Activated naive CD4-positive, alpha-beta T cell treated with anti-CD3 and anti-CD28 coated beads for 36 hours (primary cell): ENCODE data around the gene CT45A7. TPM values are rescaled to one million over a fixed set of nuclear protein-coding genes. Genes with fewer than 3 reads are reported as not detected.
"Not testable (repeated sequence)": the region's sequence is repeated elsewhere in the genome, so short reads cannot be mapped to it uniquely, and the experiment has no call there.

Experiments
- CTCF ChIA-PET: fragments of 350-600 bp; sonication (Branson Sonifier 250); formaldehyde crosslinking; loops from one replicate; lab custom pipeline; 2021; ENCODE audit warnings: antibody characterized with exemption; lab: Charles Lee
- DNase-seq: peaks from one replicate; pipeline ENCODE4 v3.0.0-alpha.2; 2020
- H3K27ac Mint-ChIP-seq: one replicate; pipeline ENCODE4 v1.8.0; 2021; ENCODE audit warnings: mild to moderate bottlenecking, mixed read lengths
- H3K27me3 Mint-ChIP-seq: one replicate; pipeline ENCODE4 v1.8.0; 2021; ENCODE audit warnings: low read depth, mixed read lengths
- H3K36me3 Mint-ChIP-seq: one replicate; pipeline ENCODE4 v1.8.0; 2021; ENCODE audit warnings: low read depth, mixed read lengths
- H3K4me1 Mint-ChIP-seq: one replicate; pipeline ENCODE4 v1.8.0; 2021; ENCODE audit warnings: low read depth, mixed read lengths
- H3K4me3 Mint-ChIP-seq: one replicate; pipeline ENCODE4 v1.8.0; 2021; ENCODE audit warnings: mild to moderate bottlenecking, moderate library complexity, mixed read lengths
- H3K9me3 Mint-ChIP-seq: one replicate; pipeline ENCODE4 v1.8.0; 2021; ENCODE audit warnings: mixed read lengths
- intact Hi-C: fragments of 100-400 bp; cut with micrococcal nuclease; formaldehyde crosslinking; loops from one replicate; pipeline ENCODE4 v1.15.1; 2023
- total RNA-seq, 2 experiments: library from RNA; stranded (reverse); gene quantifications; one replicate each; pipeline ENCODE4 v1.2.3, GENCODE V29; 2021

CT45A7 gene, protein sequence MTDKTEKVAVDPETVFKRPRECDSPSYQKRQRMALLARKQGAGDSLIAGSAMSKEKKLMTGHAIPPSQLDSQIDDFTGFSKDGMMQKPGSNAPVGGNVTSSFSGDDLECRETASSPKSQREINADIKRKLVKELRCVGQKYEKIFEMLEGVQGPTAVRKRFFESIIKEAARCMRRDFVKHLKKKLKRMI
- not detected for total RNA-seq

DNA sequence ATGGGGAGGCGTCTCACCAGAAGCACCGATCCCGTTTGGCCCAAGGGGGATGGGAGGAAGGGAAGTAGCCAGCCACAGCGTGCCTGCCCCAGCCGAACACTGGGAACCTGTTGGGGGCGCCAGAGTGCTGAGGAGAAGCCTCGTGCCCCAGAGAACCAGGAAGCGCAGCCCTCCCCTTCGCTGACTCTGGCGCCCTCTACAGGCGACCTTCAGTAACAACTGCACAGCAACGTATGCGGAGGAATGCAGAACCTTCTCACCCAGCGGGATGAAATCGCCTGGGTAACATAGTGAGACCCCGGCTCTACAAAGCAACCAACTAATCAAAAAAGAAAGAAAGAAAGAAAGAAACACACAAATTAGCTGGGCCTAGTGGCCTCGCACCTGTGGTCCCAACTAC lies at the start of gene CT45A7:
Gene CT45A7 (minus strand): TSS at position 101 of the 400 bp plus-strand sequence. CDS start 3,747 bp downstream, outside the sequence.
- H3K27ac Mint-ChIP-seq, H3K4me1 Mint-ChIP-seq, intact Hi-C loops, DNase-seq, H3K9me3 Mint-ChIP-seq, CTCF ChIA-PET, H3K4me3 Mint-ChIP-seq, H3K36me3 Mint-ChIP-seq, H3K27me3 Mint-ChIP-seq: not testable (repeated sequence)

- CTCF ChIA-PET, H3K9me3 Mint-ChIP-seq, H3K4me1 Mint-ChIP-seq, H3K4me3 Mint-ChIP-seq, DNase-seq, H3K27me3 Mint-ChIP-seq, H3K27ac Mint-ChIP-seq, intact Hi-C loops, H3K36me3 Mint-ChIP-seq: not testable (repeated sequence)
Measured at GRCh38 chrX:135882741-135883140, 45.7 kb upstream of the CT45A7 start.

GRCh38 chrX:135871712-135872111 lies 34.6 kb upstream of the CT45A7 start, which contains the start of gene CT45A9:
Gene CT45A9 (minus strand): TSS chrX:135871812. CDS start chrX:135868061, 3,751 bp downstream.
- CTCF ChIA-PET, H3K36me3 Mint-ChIP-seq, H3K9me3 Mint-ChIP-seq, intact Hi-C loops, H3K27me3 Mint-ChIP-seq, H3K4me3 Mint-ChIP-seq, H3K4me1 Mint-ChIP-seq, DNase-seq, H3K27ac Mint-ChIP-seq: not testable (repeated sequence)

GRCh38 chrX:135854438-135854837 lies 17.4 kb upstream of the CT45A7 start, which contains the start of gene CT45A8:
Gene CT45A8 (minus strand): TSS chrX:135854538. CDS start chrX:135850783, 3,755 bp downstream.
- not testable (repeated sequence) for H3K4me3 Mint-ChIP-seq

DNA sequence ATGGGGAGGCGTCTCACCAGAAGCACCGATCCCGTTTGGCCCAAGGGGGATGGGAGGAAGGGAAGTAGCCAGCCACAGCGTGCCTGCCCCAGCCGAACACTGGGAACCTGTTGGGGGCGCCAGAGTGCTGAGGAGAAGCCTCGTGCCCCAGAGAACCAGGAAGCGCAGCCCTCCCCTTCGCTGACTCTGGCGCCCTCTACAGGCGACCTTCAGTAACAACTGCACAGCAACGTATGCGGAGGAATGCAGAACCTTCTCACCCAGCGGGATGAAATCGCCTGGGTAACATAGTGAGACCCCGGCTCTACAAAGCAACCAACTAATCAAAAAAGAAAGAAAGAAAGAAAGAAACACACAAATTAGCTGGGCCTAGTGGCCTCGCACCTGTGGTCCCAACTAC lies 17.2 kb downstream of the CT45A7 start, which contains the start of gene CT45A2:
Gene CT45A2 (minus strand): TSS at position 101 of the 400 bp plus-strand sequence. CDS start 3,747 bp downstream, outside the sequence.
- DNase-seq, H3K9me3 Mint-ChIP-seq, H3K27ac Mint-ChIP-seq, intact Hi-C loops, H3K4me3 Mint-ChIP-seq, H3K27me3 Mint-ChIP-seq, H3K36me3 Mint-ChIP-seq, H3K4me1 Mint-ChIP-seq, CTCF ChIA-PET: not testable (repeated sequence)

More at GRCh38 chrX:135854438-135854837, 17.4 kb upstream of the CT45A7 start, which contains the start of gene CT45A8:
- intact Hi-C loops, DNase-seq, H3K36me3 Mint-ChIP-seq, CTCF ChIA-PET, H3K4me1 Mint-ChIP-seq, H3K27ac Mint-ChIP-seq, H3K27me3 Mint-ChIP-seq, H3K9me3 Mint-ChIP-seq: not testable (repeated sequence)

DNA sequence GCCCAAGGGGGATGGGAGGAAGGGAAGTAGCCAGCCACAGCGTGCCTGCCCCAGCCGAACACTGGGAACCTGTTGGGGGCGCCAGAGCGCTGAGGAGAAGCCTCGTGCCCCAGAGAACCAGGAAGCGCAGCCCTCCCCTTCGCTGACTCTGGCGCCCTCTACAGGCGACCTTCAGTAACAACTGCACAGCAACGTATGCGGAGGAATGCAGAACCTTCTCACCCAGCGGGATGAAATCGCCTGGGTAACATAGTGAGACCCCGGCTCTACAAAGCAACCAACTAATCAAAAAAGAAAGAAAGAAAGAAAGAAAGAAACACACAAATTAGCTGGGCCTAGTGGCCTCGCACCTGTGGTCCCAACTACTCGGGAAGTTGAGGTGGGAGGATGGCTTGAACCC lies 34.4 kb downstream of the CT45A7 start, which contains the start of gene CT45A6:
Gene CT45A6 (minus strand): TSS at position 101 of the 400 bp plus-strand sequence. CDS start 3,794 bp downstream, outside the sequence.
- H3K4me1 Mint-ChIP-seq, DNase-seq, CTCF ChIA-PET: not testable (repeated sequence)

GRCh38 chrX:135785403-135785802 lies 51.7 kb downstream of the CT45A7 start, which contains the start of gene CT45A5:
Gene CT45A5 (minus strand): TSS chrX:135785503. CDS start chrX:135781729, 3,774 bp downstream.
- intact Hi-C loops, H3K36me3 Mint-ChIP-seq, CTCF ChIA-PET, H3K27me3 Mint-ChIP-seq, DNase-seq, H3K9me3 Mint-ChIP-seq, H3K27ac Mint-ChIP-seq, H3K4me1 Mint-ChIP-seq, H3K4me3 Mint-ChIP-seq: not testable (repeated sequence)

More for the DNA sequence above, 34.4 kb downstream of the CT45A7 start, which contains the start of gene CT45A6:
- H3K4me3 Mint-ChIP-seq, H3K27ac Mint-ChIP-seq, H3K27me3 Mint-ChIP-seq, H3K36me3 Mint-ChIP-seq, H3K9me3 Mint-ChIP-seq, intact Hi-C loops: not testable (repeated sequence)

Other genes with a start within 250 kb of the CT45A7 start
- not detected for gene CT45A1, start 123.6 kb downstream of the CT45A7 start, total RNA-seq
- gene CT45A3, start 69.1 kb downstream of the CT45A7 start, total RNA-seq = not detected
- gene CT45A5, start 51.8 kb downstream of the CT45A7 start, total RNA-seq = not detected
- not detected for gene CT45A6, start 34.5 kb downstream of the CT45A7 start, total RNA-seq
- not detected for gene CT45A2, start 17.3 kb downstream of the CT45A7 start, total RNA-seq
- gene CT45A8, start 17.3 kb upstream of the CT45A7 start, total RNA-seq = not detected
- not detected for gene CT45A9, start 34.5 kb upstream of the CT45A7 start, total RNA-seq
- gene CT45A10, start 56.2 kb upstream of the CT45A7 start, total RNA-seq = not detected
- gene SAGE1, start 56.4 kb upstream of the CT45A7 start, total RNA-seq = not detected
- gene MMGT1, start 136.7 kb upstream of the CT45A7 start, total RNA-seq = 10 to 100 TPM; 17.0 to 17.1 TPM
- 10 to 100 TPM in 1 of 2 experiments, 1 to 10 TPM in 1; 9.7 to 10.0 TPM for gene SLC9A6, start 148.2 kb upstream of the CT45A7 start, total RNA-seq